Measurements from ENCODE around the gene STX12.
"Not testable (repeated sequence)": the region's sequence is repeated elsewhere in the genome, so short reads cannot be mapped to it uniquely, and the experiment has no call there.

Gene STX12

GRCh38 chr1:27773826-27774445, 917 bp downstream of the STX12 start:
- Histone ChIP-seq H3K36me3 (ENCODE audit: control insufficient read depth in 5 of 5, insufficient read depth in 5 of 5, low read length in 5 of 5) (peaks cover 0 to 9% (median 0%) of the 10 kb centered on the region in 5 donors), H3K27ac (ENCODE audit: low read depth, low read length) (peak overlapping the region; percentile 96), H3K4me3 (ENCODE audit: low read depth in 1 of 5, low read length in 5 of 5) (peak overlapping the region; percentile 83 to 98 (median 97)), H3K27me3 (ENCODE audit: control insufficient read depth in 5 of 5, insufficient read depth in 4 of 5, low read length in 5 of 5) (no peaks in the 10 kb centered on the region), H3K9me3 (ENCODE audit: control insufficient read depth in 5 of 5, low read length in 5 of 5) (no peaks in the 10 kb centered on the region), H3K9ac (ENCODE audit: low read length in 5 of 5) (peak overlapping the region; percentile 95 to 99 (median 99)), H3K4me1 (ENCODE audit: control insufficient read depth in 5 of 5, insufficient read depth in 5 of 5, low read length in 5 of 5) (peaks cover 2 to 39% (median 26%) of the 10 kb centered on the region in 5 donors)

GRCh38 chr1:27774654-27775053, 1.6 kb downstream of the STX12 start:
- Histone ChIP-seq H3K4me1 (ENCODE audit: control insufficient read depth in 5 of 5, insufficient read depth in 5 of 5, low read length in 5 of 5) (peaks cover 2 to 39% (median 26%) of the 10 kb centered on the region in 5 donors), H3K9me3 (ENCODE audit: control insufficient read depth in 5 of 5, low read length in 5 of 5) (no peaks in the 10 kb centered on the region), H3K27me3 (ENCODE audit: control insufficient read depth in 5 of 5, insufficient read depth in 4 of 5, low read length in 5 of 5) (no peaks in the 10 kb centered on the region), H3K27ac (ENCODE audit: low read depth, low read length) (peak overlapping the region; percentile 30), H3K4me3 (ENCODE audit: low read depth in 1 of 5, low read length in 5 of 5) (peak overlapping the region in 4 of 5 donors; percentile 25 to 97 (median 95)), H3K36me3 (ENCODE audit: control insufficient read depth in 5 of 5, insufficient read depth in 5 of 5, low read length in 5 of 5) (peaks cover 0 to 9% (median 0%) of the 10 kb centered on the region in 5 donors), H3K9ac (ENCODE audit: low read length in 5 of 5) (peak overlapping the region in 3 of 5 donors; percentile 99)

GRCh38 chr1:27775336-27775735, 2.3 kb downstream of the STX12 start:
- not testable (repeated sequence) for H3K27me3 ChIP-seq (ENCODE audit: control insufficient read depth in 5 of 5, insufficient read depth in 4 of 5, low read length in 5 of 5); H3K4me3 ChIP-seq (ENCODE audit: low read depth in 1 of 5, low read length in 5 of 5); H3K9ac ChIP-seq (ENCODE audit: low read length in 5 of 5); H3K36me3 ChIP-seq (ENCODE audit: control insufficient read depth in 5 of 5, insufficient read depth in 5 of 5, low read length in 5 of 5); H3K27ac ChIP-seq (ENCODE audit: low read depth, low read length); H3K9me3 ChIP-seq (ENCODE audit: control insufficient read depth in 5 of 5, low read length in 5 of 5)
- H3K4me1 ChIP-seq (ENCODE audit: control insufficient read depth in 5 of 5, insufficient read depth in 5 of 5, low read length in 5 of 5): peaks cover 2 to 39% (median 26%) of the 10 kb centered on the region in 5 donors

- H3K27me3 ChIP-seq (ENCODE audit: control insufficient read depth in 5 of 5, insufficient read depth in 4 of 5, low read length in 5 of 5); H3K36me3 ChIP-seq (ENCODE audit: control insufficient read depth in 5 of 5, insufficient read depth in 5 of 5, low read length in 5 of 5); H3K27ac ChIP-seq (ENCODE audit: low read depth, low read length); H3K9ac ChIP-seq (ENCODE audit: low read length in 5 of 5); H3K9me3 ChIP-seq (ENCODE audit: control insufficient read depth in 5 of 5, low read length in 5 of 5); H3K4me3 ChIP-seq (ENCODE audit: low read depth in 1 of 5, low read length in 5 of 5): not testable (repeated sequence)
- H3K4me1 ChIP-seq (ENCODE audit: control insufficient read depth in 5 of 5, insufficient read depth in 5 of 5, low read length in 5 of 5): peaks cover 2 to 39% (median 26%) of the 10 kb centered on the region in 5 donors
These were observed 3.3 kb downstream of the STX12 start for GRCh38 chr1:27776276-27776675.

GRCh38 chr1:27778056-27778455, 5.0 kb downstream of the STX12 start:
- Histone ChIP-seq H3K36me3 (ENCODE audit: control insufficient read depth in 5 of 5, insufficient read depth in 5 of 5, low read length in 5 of 5) (peaks cover 0 to 14% (median 8%) of the 10 kb centered on the region in 5 donors), H3K9ac (ENCODE audit: low read length in 5 of 5) (no peak overlapping the region), H3K4me1 (ENCODE audit: control insufficient read depth in 5 of 5, insufficient read depth in 5 of 5, low read length in 5 of 5) (peaks cover 2 to 30% (median 23%) of the 10 kb centered on the region in 5 donors), H3K27me3 (ENCODE audit: control insufficient read depth in 5 of 5, insufficient read depth in 4 of 5, low read length in 5 of 5) (no peaks in the 10 kb centered on the region), H3K27ac (ENCODE audit: low read depth, low read length) (no peak overlapping the region), H3K9me3 (ENCODE audit: control insufficient read depth in 5 of 5, low read length in 5 of 5) (no peaks in the 10 kb centered on the region), H3K4me3 (ENCODE audit: low read depth in 1 of 5, low read length in 5 of 5) (no peak overlapping the region)

- H3K27me3 ChIP-seq (ENCODE audit: control insufficient read depth in 5 of 5, insufficient read depth in 4 of 5, low read length in 5 of 5): no peaks in the 10 kb centered on the region
- peaks cover 5 to 33% (median 24%) of the 10 kb centered on the region in 5 donors for H3K4me1 ChIP-seq (ENCODE audit: control insufficient read depth in 5 of 5, insufficient read depth in 5 of 5, low read length in 5 of 5)
These were observed 6.1 kb downstream of the STX12 start for GRCh38 chr1:27779122-27779521.

GRCh38 chr1:27782950-27783349, 9.9 kb downstream of the STX12 start:
- H3K9ac ChIP-seq (ENCODE audit: low read length in 5 of 5): peak overlapping the region in 2 of 5 donors; percentile 16 to 28
- peak overlapping the region in 1 of 5 donors; percentile 15 for H3K4me3 ChIP-seq (ENCODE audit: low read depth in 1 of 5, low read length in 5 of 5)
- peaks cover 0 to 8% (median 3%) of the 10 kb centered on the region in 5 donors for H3K36me3 ChIP-seq (ENCODE audit: control insufficient read depth in 5 of 5, insufficient read depth in 5 of 5, low read length in 5 of 5)
- peak overlapping the region; percentile 77 for H3K27ac ChIP-seq (ENCODE audit: low read depth, low read length)
- H3K9me3 ChIP-seq (ENCODE audit: control insufficient read depth in 5 of 5, low read length in 5 of 5): no peaks in the 10 kb centered on the region
- H3K4me1 ChIP-seq (ENCODE audit: control insufficient read depth in 5 of 5, insufficient read depth in 5 of 5, low read length in 5 of 5): peaks cover 6 to 38% (median 31%) of the 10 kb centered on the region in 5 donors
- H3K27me3 ChIP-seq (ENCODE audit: control insufficient read depth in 5 of 5, insufficient read depth in 4 of 5, low read length in 5 of 5): no peaks in the 10 kb centered on the region

More at GRCh38 chr1:27779122-27779521, 6.1 kb downstream of the STX12 start:
- Histone ChIP-seq H3K4me3 (ENCODE audit: low read depth in 1 of 5, low read length in 5 of 5) (no peak overlapping the region), H3K27ac (ENCODE audit: low read depth, low read length) (peak overlapping the region; percentile 10), H3K9me3 (ENCODE audit: control insufficient read depth in 5 of 5, low read length in 5 of 5) (no peaks in the 10 kb centered on the region), H3K36me3 (ENCODE audit: control insufficient read depth in 5 of 5, insufficient read depth in 5 of 5, low read length in 5 of 5) (peaks cover 0 to 14% (median 8%) of the 10 kb centered on the region in 5 donors), H3K9ac (ENCODE audit: low read length in 5 of 5) (no peak overlapping the region)

GRCh38 chr1:27784700-27785099, 11.7 kb downstream of the STX12 start:
- Histone ChIP-seq H3K4me3 (ENCODE audit: low read depth in 1 of 5, low read length in 5 of 5) (no peak overlapping the region), H3K36me3 (ENCODE audit: control insufficient read depth in 5 of 5, insufficient read depth in 5 of 5, low read length in 5 of 5) (peaks cover 0 to 13% (median 3%) of the 10 kb centered on the region in 5 donors), H3K4me1 (ENCODE audit: control insufficient read depth in 5 of 5, insufficient read depth in 5 of 5, low read length in 5 of 5) (peaks cover 9 to 48% (median 41%) of the 10 kb centered on the region in 5 donors), H3K27me3 (ENCODE audit: control insufficient read depth in 5 of 5, insufficient read depth in 4 of 5, low read length in 5 of 5) (no peaks in the 10 kb centered on the region), H3K27ac (ENCODE audit: low read depth, low read length) (peak overlapping the region; percentile 77), H3K9me3 (ENCODE audit: control insufficient read depth in 5 of 5, low read length in 5 of 5) (no peaks in the 10 kb centered on the region), H3K9ac (ENCODE audit: low read length in 5 of 5) (no peak overlapping the region)

GRCh38 chr1:27785781-27786455, 12.9 kb downstream of the STX12 start:
- H3K9me3 ChIP-seq (ENCODE audit: control insufficient read depth in 5 of 5, low read length in 5 of 5): no peaks in the 10 kb centered on the region
- peaks cover 9 to 54% (median 46%) of the 10 kb centered on the region in 5 donors for H3K4me1 ChIP-seq (ENCODE audit: control insufficient read depth in 5 of 5, insufficient read depth in 5 of 5, low read length in 5 of 5)
- H3K9ac ChIP-seq (ENCODE audit: low read length in 5 of 5): peak overlapping the region in 2 of 5 donors; percentile 20 to 46
- H3K27ac ChIP-seq (ENCODE audit: low read depth, low read length): peak overlapping the region; percentile 77
- H3K36me3 ChIP-seq (ENCODE audit: control insufficient read depth in 5 of 5, insufficient read depth in 5 of 5, low read length in 5 of 5): peaks cover 0 to 14% (median 6%) of the 10 kb centered on the region in 5 donors
- no peaks in the 10 kb centered on the region for H3K27me3 ChIP-seq (ENCODE audit: control insufficient read depth in 5 of 5, insufficient read depth in 4 of 5, low read length in 5 of 5)
- no peak overlapping the region for H3K4me3 ChIP-seq (ENCODE audit: low read depth in 1 of 5, low read length in 5 of 5)

- Histone ChIP-seq H3K27me3 (ENCODE audit: control insufficient read depth in 5 of 5, insufficient read depth in 4 of 5, low read length in 5 of 5) (no peaks in the 10 kb centered on the region), H3K36me3 (ENCODE audit: control insufficient read depth in 5 of 5, insufficient read depth in 5 of 5, low read length in 5 of 5) (peaks cover 5 to 16% (median 7%) of the 10 kb centered on the region in 5 donors), H3K9me3 (ENCODE audit: control insufficient read depth in 5 of 5, low read length in 5 of 5) (no peaks in the 10 kb centered on the region), H3K27ac (ENCODE audit: low read depth, low read length) (peak overlapping the region; percentile 11), H3K4me3 (ENCODE audit: low read depth in 1 of 5, low read length in 5 of 5) (no peak overlapping the region), H3K4me1 (ENCODE audit: control insufficient read depth in 5 of 5, insufficient read depth in 5 of 5, low read length in 5 of 5) (peaks cover 9 to 57% (median 48%) of the 10 kb centered on the region in 5 donors), H3K9ac (ENCODE audit: low read length in 5 of 5) (no peak overlapping the region)
These were observed 14.9 kb downstream of the STX12 start for GRCh38 chr1:27787895-27788294.
